ENCODE results near the gene COPG1.

DNA sequence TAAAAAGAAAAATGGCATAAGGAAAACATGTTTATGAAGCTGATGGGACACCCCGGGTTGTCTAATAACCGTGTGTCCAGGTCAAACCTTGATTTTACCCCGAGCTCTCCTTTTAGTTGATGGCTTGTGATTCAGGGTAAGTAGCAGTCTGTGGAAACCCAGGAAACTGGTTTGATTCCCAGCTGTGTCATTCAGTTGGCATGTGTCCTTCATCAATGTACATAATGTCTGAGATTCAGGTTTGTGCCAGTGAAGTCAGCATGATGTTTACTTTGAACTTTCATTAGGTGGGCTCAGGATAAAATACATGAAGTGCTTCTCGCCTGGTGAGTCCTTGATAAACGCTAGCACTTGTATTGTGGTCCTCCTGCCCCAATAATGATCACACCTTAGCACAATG lies 4.3 kb upstream of the COPG1 start:
- TF ChIP-seq, protein P1, sequence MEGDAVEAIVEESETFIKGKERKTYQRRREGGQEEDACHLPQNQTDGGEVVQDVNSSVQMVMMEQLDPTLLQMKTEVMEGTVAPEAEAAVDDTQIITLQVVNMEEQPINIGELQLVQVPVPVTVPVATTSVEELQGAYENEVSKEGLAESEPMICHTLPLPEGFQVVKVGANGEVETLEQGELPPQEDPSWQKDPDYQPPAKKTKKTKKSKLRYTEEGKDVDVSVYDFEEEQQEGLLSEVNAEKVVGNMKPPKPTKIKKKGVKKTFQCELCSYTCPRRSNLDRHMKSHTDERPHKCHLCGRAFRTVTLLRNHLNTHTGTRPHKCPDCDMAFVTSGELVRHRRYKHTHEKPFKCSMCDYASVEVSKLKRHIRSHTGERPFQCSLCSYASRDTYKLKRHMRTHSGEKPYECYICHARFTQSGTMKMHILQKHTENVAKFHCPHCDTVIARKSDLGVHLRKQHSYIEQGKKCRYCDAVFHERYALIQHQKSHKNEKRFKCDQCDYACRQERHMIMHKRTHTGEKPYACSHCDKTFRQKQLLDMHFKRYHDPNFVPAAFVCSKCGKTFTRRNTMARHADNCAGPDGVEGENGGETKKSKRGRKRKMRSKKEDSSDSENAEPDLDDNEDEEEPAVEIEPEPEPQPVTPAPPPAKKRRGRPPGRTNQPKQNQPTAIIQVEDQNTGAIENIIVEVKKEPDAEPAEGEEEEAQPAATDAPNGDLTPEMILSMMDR (conservative IDR thresholded peaks at IDR 0.05; ENCODE audit: low read depth, low read length), result no peak
- no peak for TF ChIP-seq EZH2 (IDR thresholded peaks at IDR 0.05; ENCODE audit: borderline replicate concordance, low read depth, low read length, poor library complexity, severe bottlenecking)
